Smooth muscle cell of the coronary artery (primary cell): ENCODE data around the gene CD28. TPM values are rescaled to one million over a fixed set of nuclear protein-coding genes. Genes with fewer than 3 reads are reported as not detected.

Source experiments
- total RNA-seq: library from RNA; depleted of rRNA; stranded (reverse); fragments of >200 nt; gene quantifications from 2 replicates; pipeline ENCODE4 v1.2.3, GENCODE V29; 2014; ENCODE audit warnings: low replicate concordance

Gene CD28
- under 0.01 TPM in 1 of 2 replicates, not detected in the other for total RNA-seq

GRCh38 chr2:203706403-203706802 lies at the start of gene CD28:
Gene CD28, plus strand, starts transcription at chr2:203706639. Its CDS starts 58 bp downstream, at chr2:203706697.

Other genes starting within 250 kb of the CD28 start
- 12.4 and 16.5 TPM in 2 replicates for gene RAPH1, start 171.3 kb upstream of the CD28 start, total RNA-seq
- gene CTLA4, start 161.1 kb downstream of the CD28 start, total RNA-seq: not detected in 2 replicates
- not detected in 2 replicates for gene ICOS, start 230.1 kb downstream of the CD28 start, total RNA-seq